ENCODE results near the gene SPIRE1. TPM values are rescaled to one million over a fixed set of nuclear protein-coding genes. Genes with fewer than 3 reads are reported as not detected.
"Not testable (repeated sequence)": the region's sequence is repeated elsewhere in the genome, so short reads cannot be mapped to it uniquely, and the experiment has no call there.

The SPIRE1 gene
- total RNA-seq, 1 donor from 2014 or later: 20.7 TPM

DNA sequence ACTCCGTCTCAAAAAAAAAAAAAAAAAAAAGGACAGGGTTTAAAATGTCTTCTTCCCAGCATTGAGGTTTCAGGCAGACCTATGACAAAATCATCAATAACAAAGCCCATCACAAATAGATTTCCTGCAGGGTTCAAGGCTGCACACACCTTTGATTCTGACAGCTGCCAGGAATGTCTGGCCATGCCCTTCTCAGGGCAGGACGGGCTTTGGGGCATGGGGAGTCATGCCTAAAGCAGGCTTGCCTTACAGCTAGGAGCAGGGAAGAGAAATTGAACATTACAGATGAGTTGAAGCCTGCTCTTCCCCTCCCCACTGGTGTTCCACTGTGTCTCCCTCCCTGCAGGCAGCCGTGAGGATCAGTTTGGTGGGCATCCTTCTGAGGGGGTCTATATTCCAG, 246.5 kb downstream of the SPIRE1 start:
- no peak overlapping the region for H3K4me3 ChIP-seq (ENCODE audit: low read depth, low read length)
- no peak for DNase-seq (ENCODE audit: low read depth)
- TF ChIP-seq, protein P1, sequence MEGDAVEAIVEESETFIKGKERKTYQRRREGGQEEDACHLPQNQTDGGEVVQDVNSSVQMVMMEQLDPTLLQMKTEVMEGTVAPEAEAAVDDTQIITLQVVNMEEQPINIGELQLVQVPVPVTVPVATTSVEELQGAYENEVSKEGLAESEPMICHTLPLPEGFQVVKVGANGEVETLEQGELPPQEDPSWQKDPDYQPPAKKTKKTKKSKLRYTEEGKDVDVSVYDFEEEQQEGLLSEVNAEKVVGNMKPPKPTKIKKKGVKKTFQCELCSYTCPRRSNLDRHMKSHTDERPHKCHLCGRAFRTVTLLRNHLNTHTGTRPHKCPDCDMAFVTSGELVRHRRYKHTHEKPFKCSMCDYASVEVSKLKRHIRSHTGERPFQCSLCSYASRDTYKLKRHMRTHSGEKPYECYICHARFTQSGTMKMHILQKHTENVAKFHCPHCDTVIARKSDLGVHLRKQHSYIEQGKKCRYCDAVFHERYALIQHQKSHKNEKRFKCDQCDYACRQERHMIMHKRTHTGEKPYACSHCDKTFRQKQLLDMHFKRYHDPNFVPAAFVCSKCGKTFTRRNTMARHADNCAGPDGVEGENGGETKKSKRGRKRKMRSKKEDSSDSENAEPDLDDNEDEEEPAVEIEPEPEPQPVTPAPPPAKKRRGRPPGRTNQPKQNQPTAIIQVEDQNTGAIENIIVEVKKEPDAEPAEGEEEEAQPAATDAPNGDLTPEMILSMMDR (conservative IDR thresholded peaks at IDR 0.05; ENCODE audit: low read depth, low read length): no peak

DNA sequence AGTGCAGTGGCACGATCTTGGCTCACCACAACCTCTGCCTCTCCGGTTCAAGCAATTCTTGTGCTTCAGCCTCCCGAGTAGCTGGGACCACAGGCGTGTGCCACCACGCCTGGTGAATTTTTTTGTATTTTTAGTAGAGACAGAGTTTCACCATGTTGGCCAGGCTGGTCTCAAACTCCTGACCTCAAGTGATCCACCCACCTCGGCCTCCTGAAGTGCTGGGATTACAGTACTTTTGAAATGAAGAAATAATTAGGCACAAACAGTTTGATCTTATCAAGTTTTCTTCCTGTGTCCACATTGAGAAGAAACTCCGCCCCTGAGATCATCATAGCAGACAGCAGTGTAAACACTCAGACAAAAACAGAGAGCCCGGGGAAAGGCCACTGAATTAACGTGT, 247.2 kb downstream of the SPIRE1 start:
- not testable (repeated sequence) for H3K4me3 ChIP-seq (ENCODE audit: low read depth, low read length); DNase-seq (ENCODE audit: low read depth)

- no peak for DNase-seq (ENCODE audit: low read depth)
Measured at GRCh38 chr18:12410081-12410481, 247.8 kb downstream of the SPIRE1 start.

DNA sequence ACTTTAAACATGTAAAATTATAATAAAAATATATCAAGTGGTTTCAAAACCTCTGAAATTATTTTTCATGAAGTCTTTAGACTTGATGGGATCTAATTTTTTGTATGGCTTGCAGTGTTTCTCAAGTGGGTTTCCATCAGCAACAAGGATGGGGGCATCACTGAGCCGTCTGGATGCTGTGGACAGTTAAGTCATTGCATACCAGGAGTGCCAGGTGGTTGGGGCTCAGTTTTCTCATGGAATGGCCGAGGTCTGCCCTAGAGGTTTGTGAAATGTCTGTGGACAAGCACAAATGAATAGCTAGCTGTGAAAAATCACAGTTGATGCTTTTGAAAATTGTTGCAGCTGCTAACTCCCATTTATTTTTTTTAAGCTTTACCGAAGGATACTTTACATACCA, 248.4 kb downstream of the SPIRE1 start:
- H3K4me3 ChIP-seq (ENCODE audit: low read depth, low read length): no peak overlapping the region
- TF ChIP-seq, protein P1 (conservative IDR thresholded peaks at IDR 0.05; ENCODE audit: low read depth, low read length): no peak
- no peak for DNase-seq (ENCODE audit: low read depth)

More at GRCh38 chr18:12410081-12410481, 247.8 kb downstream of the SPIRE1 start:
- no peak overlapping the region for H3K4me3 ChIP-seq (ENCODE audit: low read depth, low read length)
- TF ChIP-seq, protein P1 (conservative IDR thresholded peaks at IDR 0.05; ENCODE audit: low read depth, low read length): no peak

- TF ChIP-seq, protein P1 (conservative IDR thresholded peaks at IDR 0.05; ENCODE audit: low read depth, low read length): no peak
- no peak for DNase-seq (ENCODE audit: low read depth)
- peak overlapping the region; percentile 70 for H3K4me3 ChIP-seq (ENCODE audit: low read depth, low read length)
Measured at GRCh38 chr18:12408247-12408869, 249.5 kb downstream of the SPIRE1 start.

- TF ChIP-seq, protein P1 (conservative IDR thresholded peaks at IDR 0.05; ENCODE audit: low read depth, low read length): no peak
- H3K4me3 ChIP-seq (ENCODE audit: low read depth, low read length): no peak overlapping the region
- DNase-seq (ENCODE audit: low read depth): no peak
Measured at GRCh38 chr18:12406371-12407111, 251.4 kb downstream of the SPIRE1 start.

DNA sequence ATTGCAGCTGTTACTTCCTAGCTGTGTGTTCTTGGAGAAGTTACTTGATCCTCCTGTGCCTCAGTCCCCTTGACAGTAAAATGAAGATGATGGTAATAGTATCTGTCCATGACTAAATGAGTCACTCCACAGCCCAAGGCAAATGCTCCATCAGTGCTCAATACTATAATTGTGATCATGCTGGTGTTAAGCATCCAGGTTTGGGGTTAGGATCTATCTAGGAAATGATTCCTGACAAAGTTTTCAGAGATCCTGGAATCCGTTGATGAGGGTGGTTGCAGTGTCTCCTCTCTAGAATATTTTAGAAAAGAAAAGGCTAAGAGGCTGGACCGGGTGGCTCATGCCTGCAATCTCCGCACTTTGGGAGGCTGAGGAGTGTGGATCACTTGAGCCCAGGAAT, 252.8 kb downstream of the SPIRE1 start:
- DNase-seq (ENCODE audit: low read depth): no peak
- TF ChIP-seq, protein P1 (conservative IDR thresholded peaks at IDR 0.05; ENCODE audit: low read depth, low read length): no peak
- no peak overlapping the region for H3K4me3 ChIP-seq (ENCODE audit: low read depth, low read length)

Measured in epithelial cell of proximal tubule (primary cell).